Fibroblast of villous mesenchyme (primary cell): ENCODE results near the gene MRPL55. TPM values are rescaled to one million over a fixed set of nuclear protein-coding genes. Genes with fewer than 3 reads are reported as not detected.

Experiments used
- DNase-seq: peaks from one replicate; pipeline ENCODE4 v3.0.0-alpha.2; 2010; ENCODE audit warnings: low read depth
- H3K4me3 ChIP-seq: 2 replicates; pipeline ENCODE4 v1.5.1; 2011; ENCODE audit warnings: low read depth, mild to moderate bottlenecking, low read length
- CTCF ChIP-seq: IDR thresholded peaks from 2 replicates; pipeline ENCODE4 v1.5.1; 2012; ENCODE audit warnings: low read depth, mild to moderate bottlenecking, low read length; ENCODE audit not compliant: insufficient read depth
- total RNA-seq: library from RNA; depleted of rRNA; stranded (reverse); fragments of >200 nt; gene quantifications from 2 replicates; pipeline ENCODE4 v1.2.3, GENCODE V29; 2012

Gene MRPL55
- total RNA-seq, 1 donor: 39.3 TPM

- TF ChIP-seq CTCF: peak; percentile 4
- DNase-seq: peak; percentile 49
- H3K4me3 ChIP-seq: peak overlapping the region; percentile 99
Observed at GRCh38 chr1:228083871-228084278, 25.2 kb downstream of the MRPL55 start.

GRCh38 chr1:228082918-228083870 is 25.9 kb downstream of the MRPL55 start:
- no peak for TF ChIP-seq CTCF
- DNase-seq: peak; percentile 47
- peak overlapping the region; percentile 99 for H3K4me3 ChIP-seq

GRCh38 chr1:228082214-228082917 is 26.7 kb downstream of the MRPL55 start, which contains the start of gene ARF1:
TSS of gene ARF1 (plus strand) at chr1:228082708. CDS start at chr1:228097115, 14,407 bp downstream.
- H3K4me3 ChIP-seq: peak within 1 kb of the TSS; percentile 99
- peak; percentile 93 for DNase-seq
- TF ChIP-seq CTCF: no peak

- peak; percentile 23 for DNase-seq
- no peak for TF ChIP-seq CTCF
- H3K4me3 ChIP-seq: peak overlapping the region; percentile 81
Observed at GRCh38 chr1:228081578-228082213, 27.4 kb downstream of the MRPL55 start.

- H3K4me3 ChIP-seq: peak overlapping the region; percentile 81
- TF ChIP-seq CTCF: no peak
- DNase-seq: no peak
Observed at GRCh38 chr1:228081144-228081543, 28.0 kb downstream of the MRPL55 start.

GRCh38 chr1:228079601-228080263 is 29.4 kb downstream of the MRPL55 start:
- DNase-seq: no peak
- no peak overlapping the region for H3K4me3 ChIP-seq
- TF ChIP-seq CTCF: no peak
